Osteoblast (primary cell): ENCODE results near the gene HCRTR2. TPM values are rescaled to one million over a fixed set of nuclear protein-coding genes. Genes with fewer than 3 reads are reported as not detected.
"Not testable (repeated sequence)": the region's sequence is repeated elsewhere in the genome, so short reads cannot be mapped to it uniquely, and the experiment has no call there.

Experiments used
- DNase-seq: peaks from one replicate; pipeline ENCODE4 v3.0.0; 2011; ENCODE audit warnings: low spot score, mixed read lengths; ENCODE audit not compliant: insufficient read length; ENCODE audit errors: missing footprints
- H2AFZ ChIP-seq: 2 replicates; pipeline ENCODE4 v1.6.0; 2011; ENCODE audit warnings: mild to moderate bottlenecking, low read length
- H3K27ac ChIP-seq: 2 replicates; pipeline ENCODE4 v1.5.1; 2011; ENCODE audit warnings: mild to moderate bottlenecking, low read depth, low read length, moderate library complexity
- H3K27me3 ChIP-seq: 2 replicates; pipeline ENCODE4 v1.6.0; 2012; ENCODE audit warnings: mild to moderate bottlenecking, control low read depth, inconsistent platforms, low read length, moderate library complexity; ENCODE audit not compliant: insufficient read depth
- H3K36me3 ChIP-seq: 2 replicates; pipeline ENCODE4 v1.5.1; 2011; ENCODE audit warnings: mild to moderate bottlenecking, low read length, control low read depth, moderate library complexity; ENCODE audit not compliant: insufficient read depth
- H3K4me1 ChIP-seq: 2 replicates; pipeline ENCODE4 v1.5.1; 2011; ENCODE audit warnings: mild to moderate bottlenecking, low read length, control low read depth, moderate library complexity; ENCODE audit not compliant: insufficient read depth
- H3K4me2 ChIP-seq: 2 replicates; pipeline ENCODE4 v1.6.0; 2011; ENCODE audit warnings: mild to moderate bottlenecking, low read length; ENCODE audit not compliant: insufficient read depth
- H3K4me3 ChIP-seq: fragments of 200-600 bp; sonication (generic); 3 replicates; pipeline ENCODE4 v1.5.1; 2012; ENCODE audit warnings: mild to moderate bottlenecking, low read length, inconsistent platforms; ENCODE audit not compliant: insufficient read depth
- H3K79me2 ChIP-seq: 2 replicates; pipeline ENCODE4 v1.6.0; 2012; ENCODE audit warnings: mild to moderate bottlenecking, low read length, control low read depth, inconsistent platforms; ENCODE audit not compliant: insufficient read depth
- H3K9me3 ChIP-seq: 2 replicates; pipeline ENCODE4 v1.5.1; 2011; ENCODE audit warnings: low read depth, low read length, control low read depth
- H4K20me1 ChIP-seq: 2 replicates; pipeline ENCODE4 v1.6.0; 2012; ENCODE audit warnings: mild to moderate bottlenecking, low read length, control low read depth; ENCODE audit not compliant: insufficient read depth
- CTCF ChIP-seq: IDR thresholded peaks from 2 replicates; pipeline ENCODE4 v1.5.1; 2011; ENCODE audit warnings: mild to moderate bottlenecking, low read depth, low read length, moderate library complexity; ENCODE audit errors: extremely low read depth
- total RNA-seq: library from RNA; depleted of rRNA; stranded (reverse); fragments of >200 nt; gene quantifications from 2 replicates; pipeline ENCODE4 v1.2.3, GENCODE V29; 2012

The HCRTR2 gene
- total RNA-seq, 1 donor = not detected

- TF ChIP-seq CTCF = no peak
- no peaks in the 10 kb centered on the region for H3K9me3 ChIP-seq
- no peak for DNase-seq
- H2AFZ ChIP-seq = no peak overlapping the region
- H3K4me3 ChIP-seq = no peak overlapping the region
- H3K36me3 ChIP-seq = no peaks in the 10 kb centered on the region
- H3K4me2 ChIP-seq = no peak overlapping the region
- H3K79me2 ChIP-seq = no peaks in the 10 kb centered on the region
- H3K27me3 ChIP-seq = no peaks in the 10 kb centered on the region
- no peaks in the 10 kb centered on the region for H4K20me1 ChIP-seq
- H3K4me1 ChIP-seq = no peaks in the 10 kb centered on the region
- H3K27ac ChIP-seq = no peak overlapping the region
Measured at GRCh38 chr6:55153284-55153683, 21.0 kb upstream of the HCRTR2 start.

GRCh38 chr6:55158784-55159183 lies 15.5 kb upstream of the HCRTR2 start:
- DNase-seq, H3K79me2 ChIP-seq, H3K9me3 ChIP-seq, H3K4me2 ChIP-seq, H3K4me1 ChIP-seq, H3K36me3 ChIP-seq, H4K20me1 ChIP-seq, H2AFZ ChIP-seq, H3K4me3 ChIP-seq, H3K27me3 ChIP-seq, H3K27ac ChIP-seq: not testable (repeated sequence)

- Histone ChIP-seq H3K36me3 (no peaks in the 10 kb centered on the region), H3K4me1 (no peaks in the 10 kb centered on the region), H2AFZ (no peak overlapping the region), H3K27ac (no peak overlapping the region), H3K27me3 (no peaks in the 10 kb centered on the region), H3K79me2 (no peaks in the 10 kb centered on the region), H3K9me3 (no peaks in the 10 kb centered on the region), H3K4me2 (no peak overlapping the region), H4K20me1 (no peaks in the 10 kb centered on the region), H3K4me3 (no peak overlapping the region)
- no peak for TF ChIP-seq CTCF
- no peak for DNase-seq
Measured at GRCh38 chr6:55167860-55168259, 6.5 kb upstream of the HCRTR2 start.

GRCh38 chr6:55175078-55176049 lies 1.0 kb downstream of the HCRTR2 start:
- H3K4me1 ChIP-seq = no peaks in the 10 kb centered on the region
- no peak overlapping the region for H3K4me3 ChIP-seq
- H3K9me3 ChIP-seq = no peaks in the 10 kb centered on the region
- H3K27ac ChIP-seq = no peak overlapping the region
- no peaks in the 10 kb centered on the region for H3K36me3 ChIP-seq
- no peaks in the 10 kb centered on the region for H3K79me2 ChIP-seq
- no peak overlapping the region for H2AFZ ChIP-seq
- H3K4me2 ChIP-seq = no peak overlapping the region
- no peaks in the 10 kb centered on the region for H4K20me1 ChIP-seq
- TF ChIP-seq CTCF = no peak
- no peak for DNase-seq
- H3K27me3 ChIP-seq = peaks cover 15% of the 10 kb centered on the region
